ENCODE data around the gene GPR45.

The GPR45 gene

GRCh38 chr2:105290981-105291660 is 49.6 kb downstream of the GPR45 start:
- TF ChIP-seq POLR2A (IDR thresholded peaks at IDR 0.05; ENCODE audit: low read depth, low read length) (no peak), POU2F2 (IDR thresholded peaks at IDR 0.05; ENCODE audit: low read depth, low read length) (no peak), POLR2AphosphoS5 (IDR thresholded peaks at IDR 0.05; ENCODE audit: low read depth, low read length) (no peak), SPI1 (IDR thresholded peaks at IDR 0.05; ENCODE audit: low read depth, low read length) (no peak), TAF1 (IDR thresholded peaks at IDR 0.05; ENCODE audit: low read depth, low read length) (no peak), PAX5 (IDR thresholded peaks at IDR 0.05; ENCODE audit: insufficient read depth, low read length, severe bottlenecking) (no peak)
- no peak for DNase-seq (ENCODE audit: insufficient read length, low spot score)
- no peak for FAIRE-seq

GRCh38 chr2:105291981-105292380 is 50.4 kb downstream of the GPR45 start:
- TF ChIP-seq POLR2AphosphoS5 (IDR thresholded peaks at IDR 0.05; ENCODE audit: low read depth, low read length), result no peak
- TF ChIP-seq PAX5 (IDR thresholded peaks at IDR 0.05; ENCODE audit: insufficient read depth, low read length, severe bottlenecking), result no peak
- no peak for TF ChIP-seq POU2F2 (IDR thresholded peaks at IDR 0.05; ENCODE audit: low read depth, low read length)
- no peak for TF ChIP-seq POLR2A (IDR thresholded peaks at IDR 0.05; ENCODE audit: low read depth, low read length)
- no peak for TF ChIP-seq TAF1 (IDR thresholded peaks at IDR 0.05; ENCODE audit: low read depth, low read length)
- TF ChIP-seq SPI1 (IDR thresholded peaks at IDR 0.05; ENCODE audit: low read depth, low read length), result no peak
- no peak for DNase-seq (ENCODE audit: insufficient read length, low spot score)
- FAIRE-seq, result no peak

All from GM12891 (cell line).